ENCODE measurements around the gene NLGN3.

Gene NLGN3

DNA sequence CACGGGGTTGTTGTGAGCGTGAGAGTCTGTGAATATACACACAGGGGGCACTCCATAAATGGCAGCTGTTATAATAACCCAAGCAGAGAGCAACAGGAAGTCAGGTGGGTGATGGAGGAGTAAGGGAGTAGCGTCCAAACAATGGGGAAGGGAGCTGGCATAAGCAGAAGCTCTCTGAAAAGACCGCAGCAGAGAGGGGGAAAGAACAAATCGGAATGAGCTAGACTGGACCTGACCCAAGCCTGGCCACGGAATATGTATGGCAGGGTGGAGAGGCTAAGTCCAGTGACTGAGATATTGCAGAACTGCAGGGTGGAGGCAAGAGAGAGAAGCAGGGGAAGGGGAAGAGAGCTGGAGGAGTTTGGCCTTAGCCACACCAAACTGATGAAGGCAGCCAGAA lies 71.8 kb downstream of the NLGN3 start:
- peak; percentile 76 for DNase-seq

DNA sequence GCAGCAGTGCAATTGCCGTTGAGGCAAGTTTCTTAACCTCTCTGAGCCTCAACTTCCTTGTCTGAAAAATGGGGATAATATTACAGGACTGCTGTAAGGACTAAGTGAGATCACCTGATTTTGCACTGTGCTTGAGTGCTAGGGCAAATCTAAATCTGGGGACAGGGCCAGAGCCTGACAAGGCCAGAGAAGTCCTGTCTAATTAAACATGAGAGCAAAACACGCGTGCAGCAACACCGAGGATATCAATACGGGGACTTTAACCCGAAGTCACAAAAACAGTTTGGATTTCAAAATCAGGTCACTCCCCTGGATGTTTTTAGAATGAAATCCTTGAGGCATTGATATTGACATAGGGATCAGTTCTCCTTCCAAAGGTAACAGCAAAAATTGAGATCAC lies 72.7 kb downstream of the NLGN3 start:
- DNase-seq = no peak

Data from NCI-H510A treated with DMSO at 0.1 percent for 48 hours (cell line).